Pulmonary artery endothelial cell (primary cell): ENCODE data around the gene LRRC61. TPM values are rescaled to one million over a fixed set of nuclear protein-coding genes. Genes with fewer than 3 reads are reported as not detected.

ENCODE experiments used
- DNase-seq: peaks from one replicate; pipeline ENCODE4 v3.0.0-alpha.2; 2011; ENCODE audit warnings: low read depth, low spot score
- total RNA-seq: library from RNA; depleted of rRNA; stranded (reverse); fragments of >200 nt; gene quantifications from 2 replicates; pipeline ENCODE4 v1.2.3, GENCODE V29; 2014

Gene LRRC61
- total RNA-seq, 1 donor from 2014 or later: 0.07 TPM

- DNase-seq: no peak
Measured at GRCh38 chr7:150368884-150369747, 46.0 kb downstream of the LRRC61 start.

GRCh38 chr7:150369748-150370501, 46.8 kb downstream of the LRRC61 start:
- no peak for DNase-seq

DNA sequence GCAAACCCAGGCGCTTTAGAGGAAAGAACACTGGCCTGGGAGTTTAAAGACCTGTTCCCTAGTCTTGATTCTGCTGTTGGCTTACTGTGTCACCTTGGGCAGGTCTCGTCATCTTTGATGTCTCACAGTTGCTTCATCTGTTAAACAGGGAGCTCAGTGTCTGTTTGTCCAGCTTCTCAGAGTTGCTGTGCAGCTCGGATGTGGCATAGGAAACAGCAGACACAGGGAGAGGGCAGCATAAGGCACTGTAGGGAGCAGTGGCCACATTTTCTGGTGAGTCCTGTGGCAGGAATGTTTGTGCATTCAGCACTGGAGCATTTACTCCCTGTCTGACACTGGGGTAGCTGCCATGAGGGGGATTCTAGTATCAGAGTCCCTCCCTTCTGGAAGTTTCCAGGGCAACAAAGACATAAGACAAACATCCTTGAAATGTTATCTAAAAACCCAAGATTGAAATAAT, 47.5 kb downstream of the LRRC61 start:
- no peak for DNase-seq

GRCh38 chr7:150371131-150371995, 48.2 kb downstream of the LRRC61 start:
- DNase-seq: no peak

GRCh38 chr7:150371996-150372270, 48.8 kb downstream of the LRRC61 start:
- DNase-seq: no peak

DNA sequence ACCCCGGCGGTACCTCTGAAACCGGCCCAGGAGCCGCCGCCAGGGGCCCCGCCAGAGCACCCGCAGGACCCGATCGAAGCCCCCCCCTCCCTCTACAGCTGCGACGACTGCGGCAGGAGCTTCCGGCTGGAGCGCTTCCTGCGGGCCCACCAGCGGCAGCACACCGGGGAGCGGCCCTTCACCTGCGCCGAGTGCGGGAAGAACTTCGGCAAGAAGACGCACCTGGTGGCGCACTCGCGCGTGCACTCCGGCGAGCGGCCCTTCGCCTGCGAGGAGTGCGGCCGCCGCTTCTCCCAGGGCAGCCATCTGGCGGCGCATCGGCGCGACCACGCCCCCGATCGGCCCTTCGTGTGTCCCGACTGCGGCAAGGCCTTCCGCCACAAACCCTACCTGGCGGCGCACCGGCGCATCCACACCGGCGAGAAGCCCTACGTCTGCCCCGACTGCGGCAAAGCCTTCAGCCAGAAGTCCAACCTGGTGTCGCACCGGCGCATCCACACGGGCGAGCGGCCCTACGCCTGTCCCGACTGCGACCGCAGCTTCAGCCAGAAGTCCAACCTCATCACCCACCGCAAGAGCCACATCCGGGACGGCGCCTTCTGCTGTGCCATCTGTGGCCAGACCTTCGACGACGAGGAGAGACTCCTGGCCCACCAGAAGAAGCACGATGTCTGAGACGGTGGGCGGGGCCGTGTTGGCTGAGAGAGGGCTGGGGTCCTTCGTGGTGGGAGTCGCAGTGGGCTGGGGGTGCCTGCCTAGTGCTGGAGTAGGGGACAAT, 49.3 kb downstream of the LRRC61 start:
- no peak for DNase-seq

DNA sequence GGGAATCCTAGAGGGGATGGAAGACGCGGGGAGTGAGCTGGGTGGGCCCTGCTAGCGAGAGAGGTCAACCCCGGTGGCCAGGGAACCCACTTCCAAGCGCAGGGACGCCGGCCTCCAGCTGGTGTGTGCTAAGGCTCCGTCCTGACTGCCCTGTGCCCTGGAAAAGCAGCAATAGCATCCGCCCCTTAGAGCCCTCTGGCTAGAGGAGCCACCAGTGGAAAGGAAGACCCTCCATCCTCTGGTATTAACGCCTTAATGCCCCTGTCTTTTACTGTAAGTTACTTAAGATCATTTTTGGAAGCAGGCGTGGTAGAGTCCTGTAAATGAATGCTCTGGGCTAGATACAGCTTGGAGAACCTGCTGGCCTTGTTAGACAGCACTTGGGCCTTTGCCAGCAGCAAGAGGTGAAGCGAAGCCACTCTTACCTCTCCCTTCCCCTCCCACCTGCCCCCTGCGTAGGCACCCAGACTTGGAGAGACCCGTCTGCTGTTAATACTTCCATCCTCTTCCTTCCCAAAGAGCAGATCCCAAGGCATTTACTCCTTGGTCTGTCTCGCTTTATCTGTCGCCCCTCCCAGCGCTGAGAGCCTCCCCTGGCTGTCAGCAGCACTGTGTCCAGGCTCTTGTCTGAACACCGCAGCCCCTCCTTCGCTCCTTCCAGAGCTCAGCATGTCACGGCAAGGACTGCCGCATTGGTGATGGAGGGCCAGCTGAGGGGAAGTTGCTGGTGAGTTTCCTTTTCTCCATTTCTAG, 50.1 kb downstream of the LRRC61 start:
- DNase-seq: no peak

GRCh38 chr7:150374026-150374425, 50.9 kb downstream of the LRRC61 start:
- no peak for DNase-seq

- no peak for DNase-seq
Measured at GRCh38 chr7:150374472-150374871, 51.3 kb downstream of the LRRC61 start.

DNA sequence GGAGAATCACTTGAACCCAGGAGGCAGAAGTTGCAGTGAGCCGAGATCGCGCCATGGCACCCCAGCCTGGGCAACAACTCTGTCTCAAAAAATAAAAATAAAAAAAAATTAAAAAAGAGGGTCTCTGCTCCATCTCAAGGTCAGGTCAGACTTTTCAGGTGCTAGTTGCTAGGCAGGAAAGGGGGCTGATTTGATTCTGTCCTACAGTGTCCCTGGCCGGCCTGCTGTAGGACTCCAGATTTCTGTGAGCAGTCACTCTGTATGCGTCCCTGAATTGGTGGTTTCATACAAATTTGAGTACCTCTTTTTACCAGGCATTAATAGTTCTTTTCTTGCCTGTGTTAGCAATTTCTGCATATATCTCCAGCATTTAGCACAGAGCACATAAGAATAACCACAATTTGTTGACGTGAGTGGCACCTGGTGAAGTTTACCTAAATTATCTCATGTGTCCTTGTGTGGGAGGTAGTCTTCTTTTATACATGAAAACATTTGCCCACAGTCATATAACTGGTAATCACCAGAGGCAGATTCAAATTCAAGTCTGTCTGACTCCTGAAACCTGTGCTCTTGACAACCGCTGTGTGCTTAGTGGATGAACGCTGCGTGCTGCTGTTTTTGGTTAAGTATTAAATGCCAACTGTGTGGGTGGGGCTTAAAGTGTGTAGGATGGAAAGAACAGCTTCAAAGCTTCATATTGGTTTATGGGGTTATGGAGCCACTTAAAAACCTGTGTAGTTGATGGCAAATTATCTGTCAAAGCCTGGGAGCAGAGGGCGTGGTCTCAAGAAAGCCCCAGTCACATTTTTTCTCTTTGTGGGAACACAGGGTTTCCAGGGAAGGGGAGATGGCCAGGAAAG, 52.7 kb downstream of the LRRC61 start:
- no peak for DNase-seq

GRCh38 chr7:150376560-150376959, 53.4 kb downstream of the LRRC61 start:
- DNase-seq: no peak

GRCh38 chr7:150377196-150377595, 54.0 kb downstream of the LRRC61 start:
- no peak for DNase-seq

- no peak for DNase-seq
Measured at GRCh38 chr7:150377635-150378034, 54.5 kb downstream of the LRRC61 start.

GRCh38 chr7:150378115-150378852, 55.1 kb downstream of the LRRC61 start:
- peak; percentile 58 for DNase-seq

GRCh38 chr7:150378853-150379440, 55.8 kb downstream of the LRRC61 start, which contains the start of gene ZNF775:
TSS of gene ZNF775 (plus strand) at chr7:150379330. CDS start at chr7:150388471, 9,141 bp downstream.
- peak; percentile 74 for DNase-seq

- no peak for DNase-seq
Measured at GRCh38 chr7:150379441-150380379, 56.6 kb downstream of the LRRC61 start.

- no peak for DNase-seq
Measured at GRCh38 chr7:150380463-150380862, 57.3 kb downstream of the LRRC61 start.
